HEK293 (cell line): ENCODE data around the gene BET1L.

Experiments used
- GLI2 ChIP-seq: fragments of 450-650 bp; formaldehyde crosslinking; IDR thresholded peaks from 2 replicates; pipeline ENCODE4; 2017; ENCODE audit warnings: missing biosample characterization, missing genetic modification characterization, low read depth, borderline replicate concordance
- GLI4 ChIP-seq: fragments of 450-650 bp; formaldehyde crosslinking; IDR thresholded peaks from 2 replicates; pipeline ENCODE4 v1.5.1; 2016; ENCODE audit warnings: missing biosample characterization, missing genetic modification characterization
- HOXA7 ChIP-seq: sonication (generic); formaldehyde crosslinking; IDR thresholded peaks from 2 replicates; pipeline ENCODE4 v1.8.1; 2022; ENCODE audit warnings: missing genetic modification reagents, borderline replicate concordance
- KLF9 ChIP-seq: fragments of 450-650 bp; formaldehyde crosslinking; IDR thresholded peaks from 2 replicates; pipeline ENCODE4 v1.5.1; 2016; ENCODE audit warnings: missing biosample characterization, missing genetic modification characterization, low read depth
- MEIS1 ChIP-seq: sonication (generic); formaldehyde crosslinking; IDR thresholded peaks from 2 replicates; pipeline ENCODE4 v1.8.1; 2022; ENCODE audit warnings: missing genetic modification reagents, mild to moderate bottlenecking, borderline replicate concordance
- OSR2 ChIP-seq: fragments of 450-650 bp; formaldehyde crosslinking; IDR thresholded peaks from 2 replicates; pipeline ENCODE4 v1.5.1; 2016; ENCODE audit warnings: missing biosample characterization, missing genetic modification characterization
- RBAK ChIP-seq: fragments of 450-650 bp; formaldehyde crosslinking; IDR thresholded peaks from 2 replicates; pipeline ENCODE4 v1.5.1; 2016; ENCODE audit warnings: missing biosample characterization, missing genetic modification characterization
- SCRT1 ChIP-seq: fragments of 450-650 bp; formaldehyde crosslinking; IDR thresholded peaks from 2 replicates; pipeline ENCODE4 v1.5.1; 2016; ENCODE audit warnings: missing biosample characterization, missing genetic modification characterization, borderline replicate concordance
- TRIM28 ChIP-seq: IDR thresholded peaks from 2 replicates; pipeline ENCODE4 v1.6.1; 2011; ENCODE audit warnings: low read length, control low read depth, borderline replicate concordance
- ZBTB8A ChIP-seq: fragments of 450-650 bp; formaldehyde crosslinking; IDR thresholded peaks from 2 replicates; pipeline ENCODE4 v1.5.1; 2016; ENCODE audit warnings: missing biosample characterization, missing genetic modification characterization
- ZFP37 ChIP-seq: fragments of 450-650 bp; formaldehyde crosslinking; IDR thresholded peaks from 2 replicates; pipeline ENCODE4 v1.5.1; 2016; ENCODE audit warnings: missing biosample characterization, missing genetic modification characterization
- ZNF114 ChIP-seq: fragments of 450-650 bp; formaldehyde crosslinking; IDR thresholded peaks from 2 replicates; pipeline ENCODE4 v1.5.0; 2017; ENCODE audit warnings: missing biosample characterization, missing genetic modification characterization
- ZNF140 ChIP-seq: fragments of 450-650 bp; formaldehyde crosslinking; IDR thresholded peaks from 2 replicates; pipeline ENCODE4 v1.5.1; 2016; ENCODE audit warnings: missing biosample characterization, missing genetic modification characterization
- ZNF169 ChIP-seq: fragments of 450-650 bp; formaldehyde crosslinking; IDR thresholded peaks from 2 replicates; pipeline ENCODE4 v1.5.1; 2016; ENCODE audit warnings: missing biosample characterization, missing genetic modification characterization
- ZNF302 ChIP-seq: fragments of 450-650 bp; formaldehyde crosslinking; IDR thresholded peaks from 2 replicates; pipeline ENCODE4 v1.5.1; 2016; ENCODE audit warnings: missing biosample characterization, missing genetic modification characterization, low read depth
- ZNF354C ChIP-seq: fragments of 450-650 bp; formaldehyde crosslinking; IDR thresholded peaks from 2 replicates; pipeline ENCODE4 v1.5.1; 2016; ENCODE audit warnings: missing biosample characterization, missing genetic modification characterization, low read depth, borderline replicate concordance
- ZNF501 ChIP-seq: fragments of 450-650 bp; formaldehyde crosslinking; IDR thresholded peaks from 2 replicates; pipeline ENCODE4 v1.5.1; 2016; ENCODE audit warnings: missing biosample characterization, missing genetic modification characterization
- ZNF510 ChIP-seq: fragments of 450-650 bp; formaldehyde crosslinking; IDR thresholded peaks from 2 replicates; pipeline ENCODE4 v1.5.1; 2018; ENCODE audit warnings: mild to moderate bottlenecking, missing genetic modification characterization, missing biosample characterization; ENCODE audit not compliant: insufficient replicate concordance
- ZNF561 ChIP-seq: fragments of 450-650 bp; IDR thresholded peaks from 2 replicates; pipeline ENCODE4 v1.5.1; 2018; ENCODE audit warnings: missing biosample characterization, missing genetic modification characterization, borderline replicate concordance
- ZNF585B ChIP-seq: fragments of 450-650 bp; formaldehyde crosslinking; IDR thresholded peaks from 2 replicates; pipeline ENCODE4 v1.5.1; 2016; ENCODE audit warnings: missing biosample characterization, missing genetic modification characterization
- ZNF747 ChIP-seq: fragments of 450-650 bp; formaldehyde crosslinking; IDR thresholded peaks from 2 replicates; pipeline ENCODE4 v1.5.1; 2016; ENCODE audit warnings: missing biosample characterization, missing genetic modification characterization
- ZNF785 ChIP-seq: fragments of 450-650 bp; formaldehyde crosslinking; IDR thresholded peaks from 2 replicates; pipeline ENCODE4 v1.5.1; 2016; ENCODE audit warnings: missing biosample characterization, missing genetic modification characterization
- ZSCAN30 ChIP-seq: fragments of 450-650 bp; IDR thresholded peaks from 2 replicates; pipeline ENCODE4 v1.5.1; 2018; ENCODE audit warnings: missing biosample characterization, mild to moderate bottlenecking, missing genetic modification characterization, moderate library complexity
- TF ChIP-seq, protein P1 (sequence below): fragments of 450-650 bp; formaldehyde crosslinking; IDR thresholded peaks from 2 replicates; pipeline ENCODE4 v1.5.1; 2016; ENCODE audit warnings: missing biosample characterization, missing genetic modification characterization
- TF ChIP-seq, protein P2 (sequence below): fragments of 450-650 bp; formaldehyde crosslinking; IDR thresholded peaks from 2 replicates; pipeline ENCODE4 v1.5.1; 2017; ENCODE audit warnings: missing biosample characterization, missing genetic modification characterization
- TF ChIP-seq, protein P3 (sequence below): fragments of 450-650 bp; formaldehyde crosslinking; IDR thresholded peaks from 2 replicates; pipeline ENCODE4 v1.5.1; 2017; ENCODE audit warnings: missing biosample characterization, missing genetic modification characterization
- TF ChIP-seq, protein P4 (sequence below): fragments of 450-650 bp; formaldehyde crosslinking; IDR thresholded peaks from 2 replicates; pipeline ENCODE4 v1.5.1; 2016; ENCODE audit warnings: missing biosample characterization, missing genetic modification characterization
- TF ChIP-seq, protein P5 (sequence below): fragments of 450-650 bp; formaldehyde crosslinking; IDR thresholded peaks from 2 replicates; pipeline ENCODE4 v1.5.1; 2016; ENCODE audit warnings: missing biosample characterization, missing genetic modification characterization, borderline replicate concordance

BET1L gene

DNA sequence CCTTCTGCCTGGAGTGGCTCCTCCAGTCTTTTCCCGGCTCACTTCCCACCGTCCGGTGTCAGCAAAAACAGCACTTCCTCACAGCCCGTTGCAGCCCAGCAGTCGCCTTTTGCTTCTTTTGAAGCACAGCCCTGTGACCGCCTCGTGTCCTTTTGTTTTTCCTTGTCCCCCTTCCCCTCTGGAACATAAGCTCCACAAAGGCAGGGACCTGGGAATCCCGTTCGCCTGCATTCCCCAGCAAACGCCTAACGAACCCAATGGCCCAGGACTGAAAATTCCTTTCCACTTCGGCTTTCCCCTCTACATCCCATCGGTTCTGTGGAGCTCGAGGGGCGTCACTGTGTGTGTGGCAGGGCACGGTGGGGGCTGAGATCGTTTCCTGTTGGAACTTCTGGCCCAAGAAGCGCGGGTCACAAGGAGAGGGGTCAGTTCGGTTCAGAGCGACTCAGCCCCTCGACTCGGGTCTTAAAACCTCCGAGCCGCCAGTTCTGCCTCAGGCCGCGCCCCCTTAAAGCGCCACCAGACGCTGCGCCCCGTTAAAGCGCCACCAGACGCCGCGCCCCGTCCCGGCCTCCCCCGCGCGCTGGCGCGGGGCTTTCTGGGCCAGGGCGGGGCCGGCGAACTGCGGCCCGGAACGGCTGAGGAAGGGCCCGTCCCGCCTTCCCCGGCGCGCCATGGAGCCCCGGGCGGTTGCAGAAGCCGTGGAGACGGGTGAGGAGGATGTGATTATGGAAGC lies 1.1 kb upstream of the BET1L start (continued):
- TF ChIP-seq ZNF501 (tag by site-specific recombination) (no peak), MEIS1 (no peak), ZNF785 (tag by site-specific recombination) (no peak), ZNF510 (tag by site-specific recombination) (no peak), ZNF114 (tag by site-specific recombination) (no peak), ZNF169 (tag by site-specific recombination) (no peak), ZNF302 (no peak), ZBTB8A (tag by site-specific recombination) (peak; percentile 72), ZSCAN30 (peak; percentile 49; the same call in 1 of the 2 replicates), ZNF561 (0 out of 2 replicates have a peak, but pooled peaks have one; percentile 54), ZFP37 (no peak), RBAK (tag by site-specific recombination) (no peak), ZNF140 (tag by site-specific recombination) (no peak), SCRT1 (tag by site-specific recombination) (no peak), ZNF585B (no peak), GLI2 (no peak), HOXA7 (CRISPR knock-in tag) (no peak), OSR2 (tag by site-specific recombination) (no peak), GLI4 (tag by site-specific recombination) (no peak), ZNF747 (tag by site-specific recombination) (no peak), KLF9 (tag by site-specific recombination) (peak; percentile 66; the same call in 1 of the 2 replicates), TRIM28 (no peak), ZNF354C (tag by site-specific recombination) (no peak)
- TF ChIP-seq, protein P1, sequence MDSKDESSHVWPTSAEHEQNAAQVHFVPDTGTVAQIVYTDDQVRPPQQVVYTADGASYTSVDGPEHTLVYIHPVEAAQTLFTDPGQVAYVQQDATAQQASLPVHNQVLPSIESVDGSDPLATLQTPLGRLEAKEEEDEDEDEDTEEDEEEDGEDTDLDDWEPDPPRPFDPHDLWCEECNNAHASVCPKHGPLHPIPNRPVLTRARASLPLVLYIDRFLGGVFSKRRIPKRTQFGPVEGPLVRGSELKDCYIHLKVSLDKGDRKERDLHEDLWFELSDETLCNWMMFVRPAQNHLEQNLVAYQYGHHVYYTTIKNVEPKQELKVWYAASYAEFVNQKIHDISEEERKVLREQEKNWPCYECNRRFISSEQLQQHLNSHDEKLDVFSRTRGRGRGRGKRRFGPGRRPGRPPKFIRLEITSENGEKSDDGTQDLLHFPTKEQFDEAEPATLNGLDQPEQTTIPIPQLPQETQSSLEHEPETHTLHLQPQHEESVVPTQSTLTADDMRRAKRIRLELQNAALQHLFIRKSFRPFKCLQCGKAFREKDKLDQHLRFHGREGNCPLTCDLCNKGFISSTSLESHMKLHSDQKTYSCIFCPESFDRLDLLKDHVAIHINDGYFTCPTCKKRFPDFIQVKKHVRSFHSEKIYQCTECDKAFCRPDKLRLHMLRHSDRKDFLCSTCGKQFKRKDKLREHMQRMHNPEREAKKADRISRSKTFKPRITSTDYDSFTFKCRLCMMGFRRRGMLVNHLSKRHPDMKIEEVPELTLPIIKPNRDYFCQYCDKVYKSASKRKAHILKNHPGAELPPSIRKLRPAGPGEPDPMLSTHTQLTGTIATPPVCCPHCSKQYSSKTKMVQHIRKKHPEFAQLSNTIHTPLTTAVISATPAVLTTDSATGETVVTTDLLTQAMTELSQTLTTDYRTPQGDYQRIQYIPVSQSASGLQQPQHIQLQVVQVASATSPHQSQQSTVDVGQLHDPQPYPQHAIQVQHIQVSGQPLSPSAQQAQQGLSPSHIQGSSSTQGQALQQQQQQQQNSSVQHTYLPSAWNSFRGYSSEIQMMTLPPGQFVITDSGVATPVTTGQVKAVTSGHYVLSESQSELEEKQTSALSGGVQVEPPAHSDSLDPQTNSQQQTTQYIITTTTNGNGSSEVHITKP: peak; percentile 31; the same call in 1 of the 2 replicates
- TF ChIP-seq, protein P2, sequence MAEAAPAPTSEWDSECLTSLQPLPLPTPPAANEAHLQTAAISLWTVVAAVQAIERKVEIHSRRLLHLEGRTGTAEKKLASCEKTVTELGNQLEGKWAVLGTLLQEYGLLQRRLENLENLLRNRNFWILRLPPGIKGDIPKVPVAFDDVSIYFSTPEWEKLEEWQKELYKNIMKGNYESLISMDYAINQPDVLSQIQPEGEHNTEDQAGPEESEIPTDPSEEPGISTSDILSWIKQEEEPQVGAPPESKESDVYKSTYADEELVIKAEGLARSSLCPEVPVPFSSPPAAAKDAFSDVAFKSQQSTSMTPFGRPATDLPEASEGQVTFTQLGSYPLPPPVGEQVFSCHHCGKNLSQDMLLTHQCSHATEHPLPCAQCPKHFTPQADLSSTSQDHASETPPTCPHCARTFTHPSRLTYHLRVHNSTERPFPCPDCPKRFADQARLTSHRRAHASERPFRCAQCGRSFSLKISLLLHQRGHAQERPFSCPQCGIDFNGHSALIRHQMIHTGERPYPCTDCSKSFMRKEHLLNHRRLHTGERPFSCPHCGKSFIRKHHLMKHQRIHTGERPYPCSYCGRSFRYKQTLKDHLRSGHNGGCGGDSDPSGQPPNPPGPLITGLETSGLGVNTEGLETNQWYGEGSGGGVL (tag by site-specific recombination): no peak
- TF ChIP-seq, protein P3, sequence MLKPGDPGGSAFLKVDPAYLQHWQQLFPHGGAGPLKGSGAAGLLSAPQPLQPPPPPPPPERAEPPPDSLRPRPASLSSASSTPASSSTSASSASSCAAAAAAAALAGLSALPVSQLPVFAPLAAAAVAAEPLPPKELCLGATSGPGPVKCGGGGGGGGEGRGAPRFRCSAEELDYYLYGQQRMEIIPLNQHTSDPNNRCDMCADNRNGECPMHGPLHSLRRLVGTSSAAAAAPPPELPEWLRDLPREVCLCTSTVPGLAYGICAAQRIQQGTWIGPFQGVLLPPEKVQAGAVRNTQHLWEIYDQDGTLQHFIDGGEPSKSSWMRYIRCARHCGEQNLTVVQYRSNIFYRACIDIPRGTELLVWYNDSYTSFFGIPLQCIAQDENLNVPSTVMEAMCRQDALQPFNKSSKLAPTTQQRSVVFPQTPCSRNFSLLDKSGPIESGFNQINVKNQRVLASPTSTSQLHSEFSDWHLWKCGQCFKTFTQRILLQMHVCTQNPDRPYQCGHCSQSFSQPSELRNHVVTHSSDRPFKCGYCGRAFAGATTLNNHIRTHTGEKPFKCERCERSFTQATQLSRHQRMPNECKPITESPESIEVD (tag by site-specific recombination): no peak
- TF ChIP-seq, protein P4, sequence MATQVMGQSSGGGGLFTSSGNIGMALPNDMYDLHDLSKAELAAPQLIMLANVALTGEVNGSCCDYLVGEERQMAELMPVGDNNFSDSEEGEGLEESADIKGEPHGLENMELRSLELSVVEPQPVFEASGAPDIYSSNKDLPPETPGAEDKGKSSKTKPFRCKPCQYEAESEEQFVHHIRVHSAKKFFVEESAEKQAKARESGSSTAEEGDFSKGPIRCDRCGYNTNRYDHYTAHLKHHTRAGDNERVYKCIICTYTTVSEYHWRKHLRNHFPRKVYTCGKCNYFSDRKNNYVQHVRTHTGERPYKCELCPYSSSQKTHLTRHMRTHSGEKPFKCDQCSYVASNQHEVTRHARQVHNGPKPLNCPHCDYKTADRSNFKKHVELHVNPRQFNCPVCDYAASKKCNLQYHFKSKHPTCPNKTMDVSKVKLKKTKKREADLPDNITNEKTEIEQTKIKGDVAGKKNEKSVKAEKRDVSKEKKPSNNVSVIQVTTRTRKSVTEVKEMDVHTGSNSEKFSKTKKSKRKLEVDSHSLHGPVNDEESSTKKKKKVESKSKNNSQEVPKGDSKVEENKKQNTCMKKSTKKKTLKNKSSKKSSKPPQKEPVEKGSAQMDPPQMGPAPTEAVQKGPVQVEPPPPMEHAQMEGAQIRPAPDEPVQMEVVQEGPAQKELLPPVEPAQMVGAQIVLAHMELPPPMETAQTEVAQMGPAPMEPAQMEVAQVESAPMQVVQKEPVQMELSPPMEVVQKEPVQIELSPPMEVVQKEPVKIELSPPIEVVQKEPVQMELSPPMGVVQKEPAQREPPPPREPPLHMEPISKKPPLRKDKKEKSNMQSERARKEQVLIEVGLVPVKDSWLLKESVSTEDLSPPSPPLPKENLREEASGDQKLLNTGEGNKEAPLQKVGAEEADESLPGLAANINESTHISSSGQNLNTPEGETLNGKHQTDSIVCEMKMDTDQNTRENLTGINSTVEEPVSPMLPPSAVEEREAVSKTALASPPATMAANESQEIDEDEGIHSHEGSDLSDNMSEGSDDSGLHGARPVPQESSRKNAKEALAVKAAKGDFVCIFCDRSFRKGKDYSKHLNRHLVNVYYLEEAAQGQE (tag by site-specific recombination): no peak
- TF ChIP-seq, protein P5, sequence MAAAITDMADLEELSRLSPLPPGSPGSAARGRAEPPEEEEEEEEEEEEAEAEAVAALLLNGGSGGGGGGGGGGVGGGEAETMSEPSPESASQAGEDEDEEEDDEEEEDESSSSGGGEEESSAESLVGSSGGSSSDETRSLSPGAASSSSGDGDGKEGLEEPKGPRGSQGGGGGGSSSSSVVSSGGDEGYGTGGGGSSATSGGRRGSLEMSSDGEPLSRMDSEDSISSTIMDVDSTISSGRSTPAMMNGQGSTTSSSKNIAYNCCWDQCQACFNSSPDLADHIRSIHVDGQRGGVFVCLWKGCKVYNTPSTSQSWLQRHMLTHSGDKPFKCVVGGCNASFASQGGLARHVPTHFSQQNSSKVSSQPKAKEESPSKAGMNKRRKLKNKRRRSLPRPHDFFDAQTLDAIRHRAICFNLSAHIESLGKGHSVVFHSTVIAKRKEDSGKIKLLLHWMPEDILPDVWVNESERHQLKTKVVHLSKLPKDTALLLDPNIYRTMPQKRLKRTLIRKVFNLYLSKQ: no peak
